ENCODE measurements around the gene ACVR1.
"Not testable (repeated sequence)": the region's sequence is repeated elsewhere in the genome, so short reads cannot be mapped to it uniquely, and the experiment has no call there.

Gene ACVR1

GRCh38 chr2:157787364-157787938 lies 88.7 kb downstream of the ACVR1 start:
- no peak for DNase-seq

- DNase-seq = no peak
Observed at GRCh38 chr2:157786663-157787363, 89.3 kb downstream of the ACVR1 start.

GRCh38 chr2:157785866-157786662 lies 90.1 kb downstream of the ACVR1 start:
- DNase-seq = no peak

DNA sequence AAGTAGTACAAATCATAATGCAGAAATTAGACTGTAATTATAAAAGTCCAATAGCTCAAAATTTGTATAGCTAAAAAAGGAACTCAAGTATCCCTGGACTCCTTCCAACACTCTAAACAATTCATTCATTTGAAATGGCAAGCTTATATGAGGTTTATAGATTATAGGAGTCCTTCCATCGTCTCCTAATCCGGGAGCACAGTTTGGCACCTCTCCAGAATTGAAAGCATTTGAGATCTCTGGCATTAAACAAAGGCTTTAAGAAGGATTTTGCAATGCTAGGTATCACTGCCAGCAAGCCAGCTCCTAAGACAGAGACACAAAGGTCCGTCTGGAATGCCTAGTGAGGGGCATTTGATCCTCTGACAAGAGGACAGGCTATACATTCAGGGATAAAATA lies 90.9 kb downstream of the ACVR1 start:
- DNase-seq = no peak

DNA sequence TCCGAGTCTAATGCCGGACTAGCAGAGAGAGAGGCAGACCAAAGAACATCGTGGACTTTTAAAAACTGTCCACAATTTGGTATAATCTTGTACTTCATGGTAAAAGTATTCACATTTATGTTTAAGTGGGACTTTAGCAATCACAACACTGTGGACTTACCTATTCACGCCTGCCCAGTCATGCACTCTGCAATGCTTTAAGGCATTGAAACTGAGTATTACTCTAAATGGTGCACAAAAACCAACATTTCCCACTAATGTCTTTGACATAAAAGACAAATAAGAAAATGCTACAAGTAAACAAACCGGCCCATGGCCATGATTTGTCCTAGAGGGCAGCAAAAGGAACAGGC lies 91.3 kb downstream of the ACVR1 start:
- DNase-seq = no peak

DNA sequence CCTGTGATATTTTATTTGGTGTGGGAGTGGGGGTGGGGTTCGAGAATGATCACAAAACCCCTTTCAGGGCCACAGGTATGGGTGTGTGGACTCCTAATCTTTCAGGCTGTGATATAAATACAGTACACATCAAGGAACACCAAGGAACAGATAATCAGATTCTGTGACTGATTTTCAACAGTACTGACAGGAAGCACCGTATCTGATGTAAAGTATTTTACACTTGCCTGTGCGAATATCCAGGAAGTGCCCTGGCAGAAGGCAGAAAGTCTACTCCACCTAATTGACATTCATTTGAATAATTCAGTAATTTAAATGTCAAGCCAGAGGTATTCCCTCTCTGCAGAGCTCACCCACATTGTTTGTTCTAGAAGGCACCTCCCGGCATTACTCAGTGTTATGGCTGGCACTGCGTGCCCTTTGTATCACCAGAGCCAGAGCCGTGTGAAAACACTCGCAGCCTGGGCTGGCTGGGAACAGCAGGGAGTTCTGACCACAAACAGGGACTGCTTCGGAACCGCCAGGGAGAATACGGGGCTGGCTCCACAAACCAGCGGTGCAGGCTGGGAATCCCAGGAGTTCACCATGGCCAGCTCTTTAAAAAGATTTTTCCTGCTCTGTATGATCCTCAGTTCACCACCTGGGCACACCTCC lies 91.8 kb downstream of the ACVR1 start:
- no peak for DNase-seq

DNA sequence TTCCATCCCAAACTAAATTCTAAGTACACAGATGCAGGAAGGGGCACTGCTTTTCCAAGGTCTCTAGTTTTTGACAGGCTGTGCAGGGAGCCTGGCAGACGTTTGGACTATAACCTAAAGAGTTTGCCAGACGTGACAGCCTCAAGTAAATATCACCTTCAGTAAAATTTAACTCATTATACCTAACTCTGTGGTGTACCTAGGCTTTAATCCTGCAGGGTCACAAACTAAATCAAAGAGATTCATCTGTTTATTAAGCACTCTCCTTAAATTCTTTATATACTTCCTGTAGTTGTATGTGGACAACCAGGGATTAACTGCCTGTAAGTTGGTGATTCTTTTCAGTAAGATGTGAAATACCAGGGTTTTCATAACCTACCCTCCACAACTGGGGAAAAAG lies 92.9 kb downstream of the ACVR1 start:
- no peak for DNase-seq

- no peak for DNase-seq
Observed at GRCh38 chr2:157782057-157782845, 93.9 kb downstream of the ACVR1 start.

GRCh38 chr2:157780211-157780610 lies 95.9 kb downstream of the ACVR1 start:
- no peak for DNase-seq

GRCh38 chr2:157779794-157780193 lies 96.3 kb downstream of the ACVR1 start:
- DNase-seq = no peak

DNA sequence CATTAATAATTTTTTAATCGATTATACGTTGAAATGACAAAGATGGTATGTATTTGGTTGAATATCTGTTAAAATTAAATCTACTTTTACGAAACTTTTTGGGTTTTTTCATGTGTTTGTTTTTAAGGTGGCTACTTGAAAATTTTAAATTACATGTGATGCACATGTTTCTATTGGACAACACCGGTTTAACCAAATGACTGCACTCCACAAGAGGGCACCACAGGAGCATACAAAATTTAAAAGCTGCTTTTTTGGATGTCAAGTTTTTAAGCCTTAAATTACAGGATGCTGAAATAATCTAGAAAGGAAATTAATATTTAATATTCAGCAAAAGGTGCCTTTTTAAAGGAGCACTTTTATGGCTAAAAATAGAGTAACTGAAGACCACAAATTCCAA lies 98.7 kb downstream of the ACVR1 start:
- no peak for DNase-seq

- no peak for DNase-seq
Observed at GRCh38 chr2:157771234-157771633, 104.9 kb downstream of the ACVR1 start.

DNA sequence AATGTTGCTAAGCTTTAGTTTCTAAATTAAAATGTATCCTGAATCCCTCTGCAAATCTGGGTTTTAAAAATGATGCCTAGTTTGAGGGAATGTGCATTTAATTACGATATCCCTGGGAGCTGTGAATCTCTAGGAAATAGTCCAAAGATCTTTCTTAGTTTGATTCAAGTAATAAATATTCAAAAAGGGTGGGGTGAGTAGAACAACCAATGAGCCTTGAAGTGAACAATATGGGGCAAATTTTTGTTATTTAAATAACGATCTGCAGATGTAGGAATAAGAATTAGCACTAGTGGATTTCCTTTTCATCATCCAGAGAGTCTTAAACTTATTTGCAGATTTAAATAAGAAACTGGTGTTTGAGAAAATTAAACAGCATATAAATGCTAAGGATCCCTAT lies 106.3 kb downstream of the ACVR1 start:
- DNase-seq = no peak

DNA sequence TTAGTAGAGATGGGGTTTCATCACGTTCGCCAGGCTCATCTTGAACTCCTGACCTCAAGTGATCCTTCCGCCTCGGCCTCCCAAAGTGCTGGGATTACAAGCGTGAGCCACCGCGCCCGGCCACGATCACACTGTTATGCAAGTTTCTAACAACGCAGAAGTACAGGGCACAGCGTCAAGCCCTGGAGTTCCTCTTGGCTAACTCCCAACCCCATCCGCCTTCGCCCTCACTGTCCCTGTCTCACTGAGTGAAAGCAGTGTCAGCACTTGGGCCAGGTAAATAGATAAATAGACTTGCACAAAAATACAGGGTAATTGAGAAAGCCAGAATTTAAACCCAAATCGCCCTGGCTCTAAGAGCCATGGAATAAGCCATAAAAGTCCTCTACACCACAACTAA lies 111.7 kb downstream of the ACVR1 start:
- no peak for DNase-seq

GRCh38 chr2:157761520-157761919 lies 114.6 kb downstream of the ACVR1 start:
- no peak for DNase-seq

DNA sequence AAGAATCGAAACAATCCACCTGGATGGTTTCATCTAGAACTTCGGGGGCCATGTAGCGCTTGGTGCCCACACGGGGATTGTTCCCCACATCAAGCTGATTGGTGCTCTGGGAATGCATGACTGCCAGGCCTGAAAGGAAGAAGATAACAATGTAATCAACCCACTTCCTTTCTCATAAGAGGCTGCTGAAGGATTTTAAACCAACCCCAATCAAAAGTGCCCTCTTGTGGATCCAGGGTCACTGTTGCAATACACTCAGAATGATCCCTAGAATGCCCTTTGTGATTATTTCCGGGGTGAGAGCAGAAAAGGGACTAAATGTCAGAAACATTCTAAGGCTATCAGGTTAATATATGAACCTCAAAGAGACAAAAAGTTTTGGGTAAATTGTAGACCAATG lies 115.2 kb downstream of the ACVR1 start:
- DNase-seq = no peak

GRCh38 chr2:157759855-157760254 lies 116.3 kb downstream of the ACVR1 start:
- DNase-seq = no peak

GRCh38 chr2:157758586-157758985 lies 117.5 kb downstream of the ACVR1 start:
- DNase-seq = no peak

GRCh38 chr2:157757500-157757899 lies 118.6 kb downstream of the ACVR1 start:
- DNase-seq = no peak

GRCh38 chr2:157756447-157756846 lies 119.7 kb downstream of the ACVR1 start:
- not testable (repeated sequence) for DNase-seq

- no peak for DNase-seq
Observed at GRCh38 chr2:157751462-157752058, 124.6 kb downstream of the ACVR1 start.

GRCh38 chr2:157749684-157750083 lies 126.4 kb downstream of the ACVR1 start:
- no peak for DNase-seq
